ENCODE data around the gene GRID1.

GRID1 gene

GRCh38 chr10:86339226-86339865 is 27.2 kb downstream of the GRID1 start:
- TF ChIP-seq ZFX (IDR thresholded peaks at IDR 0.05; ENCODE audit: borderline replicate concordance) = no peak
- TF ChIP-seq CTCF (IDR thresholded peaks at IDR 0.05) = no peak
- H3K27ac ChIP-seq = no peak overlapping the region

- no peak overlapping the region for H3K27ac ChIP-seq
- no peak for TF ChIP-seq ZFX (IDR thresholded peaks at IDR 0.05; ENCODE audit: borderline replicate concordance)
- no peak for TF ChIP-seq CTCF (IDR thresholded peaks at IDR 0.05)
Observed at GRCh38 chr10:86337121-86337601, 29.4 kb downstream of the GRID1 start.

- no peak for TF ChIP-seq ZFX (IDR thresholded peaks at IDR 0.05; ENCODE audit: borderline replicate concordance)
- no peak for TF ChIP-seq CTCF (IDR thresholded peaks at IDR 0.05)
- H3K27ac ChIP-seq = no peak overlapping the region
Observed at GRCh38 chr10:86336341-86336740, 30.3 kb downstream of the GRID1 start.

GRCh38 chr10:86335831-86336230 is 30.8 kb downstream of the GRID1 start:
- no peak overlapping the region for H3K27ac ChIP-seq
- TF ChIP-seq CTCF (IDR thresholded peaks at IDR 0.05) = no peak
- no peak for TF ChIP-seq ZFX (IDR thresholded peaks at IDR 0.05; ENCODE audit: borderline replicate concordance)

GRCh38 chr10:86335257-86335656 is 31.3 kb downstream of the GRID1 start:
- no peak for TF ChIP-seq CTCF (IDR thresholded peaks at IDR 0.05)
- no peak for TF ChIP-seq ZFX (IDR thresholded peaks at IDR 0.05; ENCODE audit: borderline replicate concordance)
- H3K27ac ChIP-seq = no peak overlapping the region

GRCh38 chr10:86334488-86335085 is 32.0 kb downstream of the GRID1 start:
- TF ChIP-seq ZFX (IDR thresholded peaks at IDR 0.05; ENCODE audit: borderline replicate concordance) (no peak), CTCF (IDR thresholded peaks at IDR 0.05) (peak; percentile 44)
- H3K27ac ChIP-seq = no peak overlapping the region

GRCh38 chr10:86333826-86334487 is 32.6 kb downstream of the GRID1 start:
- H3K27ac ChIP-seq = no peak overlapping the region
- TF ChIP-seq ZFX (IDR thresholded peaks at IDR 0.05; ENCODE audit: borderline replicate concordance) = no peak
- no peak for TF ChIP-seq CTCF (IDR thresholded peaks at IDR 0.05)

All from 22Rv1 (cell line).